ENCODE data around the gene MRPL11.

Gene MRPL11

DNA sequence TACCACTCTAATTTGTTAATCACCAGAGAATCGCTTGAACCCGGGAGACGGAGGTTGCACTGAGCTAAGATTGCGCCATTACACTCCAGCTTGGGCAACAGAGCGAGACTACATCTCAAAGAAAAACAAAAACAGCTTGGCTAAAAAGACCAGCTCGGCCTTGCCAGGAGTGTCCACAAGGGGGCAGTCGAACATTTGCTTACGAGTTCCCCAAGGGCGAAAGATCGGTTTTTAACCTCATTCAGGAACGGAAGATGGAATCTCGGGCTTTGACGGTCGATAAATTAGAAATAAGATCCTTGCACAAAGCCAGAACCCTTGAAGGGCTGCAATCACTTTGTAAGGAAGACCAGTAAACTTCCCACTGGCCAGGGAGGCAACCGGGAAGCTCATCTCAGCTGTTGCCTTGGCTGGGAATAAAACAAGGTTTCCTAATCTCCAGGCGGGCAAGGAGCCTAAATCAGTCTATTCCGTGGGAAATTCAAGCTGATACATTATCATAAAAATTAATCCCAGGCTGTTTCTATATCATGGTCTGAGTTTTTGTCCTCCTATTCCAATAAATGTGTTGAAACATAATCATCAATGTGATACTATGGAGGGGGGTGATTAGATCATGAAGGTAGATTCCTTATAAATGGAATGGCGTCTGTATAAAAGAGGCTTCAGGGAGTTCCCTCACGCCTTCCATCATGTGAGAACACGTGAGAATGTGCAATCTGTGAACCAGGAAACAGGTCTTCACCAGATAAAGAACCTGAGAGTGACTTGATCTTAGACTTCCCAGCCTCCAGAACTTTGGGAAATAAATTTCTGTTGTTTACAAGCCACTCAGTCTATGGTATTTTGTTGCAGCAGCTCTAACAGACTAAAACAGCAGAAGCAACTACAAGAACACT lies 52.2 kb downstream of the MRPL11 start:
- peak; percentile 94 for FAIRE-seq

All from G401.6 (cell line).